ENCODE measurements around the gene BNC2.

- TF ChIP-seq ATF7 (IDR thresholded peaks at IDR 0.05): no peak
- no peak for TF ChIP-seq ATF7 (CRISPR knock-in tag; IDR thresholded peaks at IDR 0.05)
- no peak for TF ChIP-seq JUND (CRISPR knock-in tag; IDR thresholded peaks at IDR 0.05)
- TF ChIP-seq NFATC3 (CRISPR knock-in tag; IDR thresholded peaks at IDR 0.05): no peak
- TF ChIP-seq CREM (IDR thresholded peaks at IDR 0.05): no peak
- TF ChIP-seq CREM (CRISPR knock-in tag; IDR thresholded peaks at IDR 0.05): no peak
- TF ChIP-seq, protein P1, sequence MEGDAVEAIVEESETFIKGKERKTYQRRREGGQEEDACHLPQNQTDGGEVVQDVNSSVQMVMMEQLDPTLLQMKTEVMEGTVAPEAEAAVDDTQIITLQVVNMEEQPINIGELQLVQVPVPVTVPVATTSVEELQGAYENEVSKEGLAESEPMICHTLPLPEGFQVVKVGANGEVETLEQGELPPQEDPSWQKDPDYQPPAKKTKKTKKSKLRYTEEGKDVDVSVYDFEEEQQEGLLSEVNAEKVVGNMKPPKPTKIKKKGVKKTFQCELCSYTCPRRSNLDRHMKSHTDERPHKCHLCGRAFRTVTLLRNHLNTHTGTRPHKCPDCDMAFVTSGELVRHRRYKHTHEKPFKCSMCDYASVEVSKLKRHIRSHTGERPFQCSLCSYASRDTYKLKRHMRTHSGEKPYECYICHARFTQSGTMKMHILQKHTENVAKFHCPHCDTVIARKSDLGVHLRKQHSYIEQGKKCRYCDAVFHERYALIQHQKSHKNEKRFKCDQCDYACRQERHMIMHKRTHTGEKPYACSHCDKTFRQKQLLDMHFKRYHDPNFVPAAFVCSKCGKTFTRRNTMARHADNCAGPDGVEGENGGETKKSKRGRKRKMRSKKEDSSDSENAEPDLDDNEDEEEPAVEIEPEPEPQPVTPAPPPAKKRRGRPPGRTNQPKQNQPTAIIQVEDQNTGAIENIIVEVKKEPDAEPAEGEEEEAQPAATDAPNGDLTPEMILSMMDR (CRISPR knock-in tag; IDR thresholded peaks at IDR 0.05): no peak
- TF ChIP-seq, protein P2, sequence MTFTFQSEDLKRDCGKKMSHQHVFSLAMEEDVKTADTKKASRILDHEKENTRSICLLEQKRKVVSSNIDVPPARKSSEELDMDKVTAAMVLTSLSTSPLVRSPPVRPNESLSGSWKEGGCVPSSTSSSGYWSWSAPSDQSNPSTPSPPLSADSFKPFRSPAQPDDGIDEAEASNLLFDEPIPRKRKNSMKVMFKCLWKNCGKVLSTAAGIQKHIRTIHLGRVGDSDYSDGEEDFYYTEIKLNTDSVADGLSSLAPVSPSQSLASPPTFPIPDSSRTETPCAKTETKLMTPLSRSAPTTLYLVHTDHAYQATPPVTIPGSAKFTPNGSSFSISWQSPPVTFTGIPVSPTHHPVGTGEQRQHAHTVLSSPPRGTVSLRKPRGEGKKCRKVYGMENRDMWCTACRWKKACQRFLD (CRISPR knock-in tag; IDR thresholded peaks at IDR 0.05; ENCODE audit: borderline replicate concordance): no peak
- no peak for TF ChIP-seq BHLHE40 (IDR thresholded peaks at IDR 0.05; ENCODE audit: low read length)
- no peak for TF ChIP-seq E2F1 (CRISPR knock-in tag; IDR thresholded peaks at IDR 0.05)
- no peak for TF ChIP-seq SIN3A (IDR thresholded peaks at IDR 0.05; ENCODE audit: borderline replicate concordance, low read depth, low read length)
These were observed 483.1 kb downstream of the BNC2 start for GRCh38 chr9:16387382-16387781.
